DND-41 (cell line): ENCODE measurements around the gene CTNNBL1.

ENCODE experiments used
- ATAC-seq: fragments of 200-7000 bp; cut with Tn5 transposase; 3 replicates; pipeline ENCODE4 v1.9.1; 2021; ENCODE audit warnings: low read depth; ENCODE audit not compliant: insufficient read depth
- DNase-seq: peaks from one replicate; pipeline ENCODE4 v3.0.0-alpha.2; 2020
- H2AFZ ChIP-seq: 2 replicates; pipeline ENCODE4 v1.6.0; 2012; ENCODE audit warnings: low read depth, low read length
- H3K27ac ChIP-seq: 2 replicates; pipeline ENCODE4 v1.5.1; 2012; ENCODE audit warnings: low read length, inconsistent platforms
- H3K27me3 ChIP-seq: fragments of 200-600 bp; sonication (generic); 2 replicates; pipeline ENCODE4 v1.6.0; 2012; ENCODE audit warnings: low read length, mild to moderate bottlenecking, inconsistent platforms; ENCODE audit not compliant: insufficient read depth, poor library complexity
- H3K36me3 ChIP-seq: 2 replicates; pipeline ENCODE4 v1.5.1; 2012; ENCODE audit warnings: low read length, inconsistent platforms; ENCODE audit not compliant: insufficient read depth
- H3K4me1 ChIP-seq: 2 replicates; pipeline ENCODE4 v1.5.1; 2012; ENCODE audit warnings: mild to moderate bottlenecking, low read length; ENCODE audit not compliant: insufficient read depth
- H3K4me2 ChIP-seq: 2 replicates; pipeline ENCODE4 v1.6.0; 2012; ENCODE audit warnings: mild to moderate bottlenecking, moderate library complexity, low read length, inconsistent platforms; ENCODE audit not compliant: insufficient read depth
- H3K4me3 ChIP-seq, 2 experiments: fragments of 200-600 bp in 1 of 2; shearing (Covaris generic) in 1 of 2; 2 replicates each; pipeline ENCODE4 v1.5.1; 2012 to 2016; ENCODE audit warnings: inconsistent platforms in 2 of 2, low read length in 2 of 2, mild to moderate bottlenecking in 2 of 2, low read depth in 1 of 2, moderate library complexity in 1 of 2
- H3K79me2 ChIP-seq: 2 replicates; pipeline ENCODE4 v1.6.0; 2012; ENCODE audit warnings: low read length, inconsistent platforms; ENCODE audit not compliant: insufficient read depth
- H3K9ac ChIP-seq: 2 replicates; pipeline ENCODE4 v1.6.0; 2012; ENCODE audit warnings: low read depth, mild to moderate bottlenecking, inconsistent platforms, low read length, moderate library complexity
- H3K9me3 ChIP-seq: 2 replicates; pipeline ENCODE4 v1.5.1; 2012; ENCODE audit warnings: low read length, moderate library complexity, mild to moderate bottlenecking, inconsistent platforms; ENCODE audit not compliant: insufficient read depth, severe bottlenecking
- H4K20me1 ChIP-seq: 2 replicates; pipeline ENCODE4 v1.6.0; 2012; ENCODE audit warnings: low read length; ENCODE audit not compliant: insufficient read depth
- EZH2 ChIP-seq: IDR thresholded peaks from 3 replicates; pipeline ENCODE4 v1.6.1; 2012; ENCODE audit warnings: borderline replicate concordance, low read depth, mild to moderate bottlenecking, moderate library complexity, low read length, inconsistent platforms; ENCODE audit not compliant: severe bottlenecking
- TF ChIP-seq, protein P1 (sequence below): IDR thresholded peaks from 2 replicates; pipeline ENCODE4 v1.5.1; 2012; ENCODE audit warnings: borderline replicate concordance, low read length, moderate library complexity, mild to moderate bottlenecking; ENCODE audit not compliant: poor library complexity, severe bottlenecking; ENCODE audit errors: extremely low read depth

The CTNNBL1 gene

DNA sequence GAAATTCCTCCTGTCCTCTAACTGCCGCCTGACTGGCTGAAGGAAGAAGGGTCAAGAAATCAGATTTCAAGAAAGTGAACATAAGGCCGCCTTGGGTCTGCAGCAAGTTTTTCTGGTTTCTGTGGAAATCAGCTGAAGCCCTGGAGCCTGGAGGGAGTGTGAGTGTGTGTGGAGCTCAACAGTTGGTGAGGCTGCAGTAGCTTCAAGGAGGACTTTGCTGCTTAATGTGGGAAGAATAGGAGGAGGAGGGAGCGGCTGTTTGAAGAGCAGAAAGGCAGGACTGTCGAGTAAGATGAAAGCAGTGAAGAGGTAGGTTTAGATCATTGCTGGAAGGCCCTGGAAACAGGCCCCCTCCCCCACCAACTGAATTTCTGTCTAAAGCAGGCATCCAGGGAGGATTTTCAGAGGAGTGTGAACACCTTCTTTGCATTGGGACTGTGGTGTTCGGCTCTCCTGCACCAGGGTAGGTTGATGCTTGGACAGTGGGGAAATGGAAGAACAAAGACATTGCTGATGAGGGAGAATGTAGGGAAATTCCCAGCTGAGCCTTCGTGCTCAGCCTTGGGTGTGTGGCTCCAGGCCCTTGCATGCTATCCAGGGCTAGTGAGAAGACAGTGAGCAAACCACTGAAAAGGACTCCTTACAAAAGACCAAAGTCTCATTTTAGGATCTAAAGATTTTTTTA is 129.6 kb downstream of the CTNNBL1 start:
- Histone ChIP-seq H3K4me1 (no peaks in the 10 kb centered on the region), H3K27me3 (no peaks in the 10 kb centered on the region), H3K4me2 (no peak overlapping the region), H3K79me2 (no peaks in the 10 kb centered on the region), H3K27ac (no peak overlapping the region), H3K36me3 (no peaks in the 10 kb centered on the region), H3K9ac (no peak overlapping the region), H3K4me3 (no peak overlapping the region), H4K20me1 (peaks cover 6% of the 10 kb centered on the region; the same call in 1 of the 2 replicates), H2AFZ (no peak overlapping the region), H3K9me3 (no peaks in the 10 kb centered on the region)
- no peak for DNase-seq
- ATAC-seq, result no peak
- TF ChIP-seq, protein P1, sequence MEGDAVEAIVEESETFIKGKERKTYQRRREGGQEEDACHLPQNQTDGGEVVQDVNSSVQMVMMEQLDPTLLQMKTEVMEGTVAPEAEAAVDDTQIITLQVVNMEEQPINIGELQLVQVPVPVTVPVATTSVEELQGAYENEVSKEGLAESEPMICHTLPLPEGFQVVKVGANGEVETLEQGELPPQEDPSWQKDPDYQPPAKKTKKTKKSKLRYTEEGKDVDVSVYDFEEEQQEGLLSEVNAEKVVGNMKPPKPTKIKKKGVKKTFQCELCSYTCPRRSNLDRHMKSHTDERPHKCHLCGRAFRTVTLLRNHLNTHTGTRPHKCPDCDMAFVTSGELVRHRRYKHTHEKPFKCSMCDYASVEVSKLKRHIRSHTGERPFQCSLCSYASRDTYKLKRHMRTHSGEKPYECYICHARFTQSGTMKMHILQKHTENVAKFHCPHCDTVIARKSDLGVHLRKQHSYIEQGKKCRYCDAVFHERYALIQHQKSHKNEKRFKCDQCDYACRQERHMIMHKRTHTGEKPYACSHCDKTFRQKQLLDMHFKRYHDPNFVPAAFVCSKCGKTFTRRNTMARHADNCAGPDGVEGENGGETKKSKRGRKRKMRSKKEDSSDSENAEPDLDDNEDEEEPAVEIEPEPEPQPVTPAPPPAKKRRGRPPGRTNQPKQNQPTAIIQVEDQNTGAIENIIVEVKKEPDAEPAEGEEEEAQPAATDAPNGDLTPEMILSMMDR, result no peak
- TF ChIP-seq EZH2, result no peak

- Histone ChIP-seq H3K4me2 (no peak overlapping the region), H3K4me3 (no peak overlapping the region), H3K36me3 (no peaks in the 10 kb centered on the region), H3K9ac (no peak overlapping the region), H3K9me3 (no peaks in the 10 kb centered on the region), H3K4me1 (no peaks in the 10 kb centered on the region), H3K27ac (no peak overlapping the region), H3K79me2 (no peaks in the 10 kb centered on the region), H2AFZ (no peak overlapping the region), H4K20me1 (peaks cover 14% of the 10 kb centered on the region; the same call in 1 of the 2 replicates), H3K27me3 (no peaks in the 10 kb centered on the region)
- TF ChIP-seq EZH2, result no peak
- TF ChIP-seq, protein P1, result no peak
- ATAC-seq (no peak), DNase-seq (no peak)
Measured at GRCh38 chr20:37827605-37828004, 133.8 kb downstream of the CTNNBL1 start.

GRCh38 chr20:37828684-37829083 is 134.9 kb downstream of the CTNNBL1 start:
- H3K4me2 ChIP-seq, result no peak overlapping the region
- no peaks in the 10 kb centered on the region for H3K9me3 ChIP-seq
- no peaks in the 10 kb centered on the region for H3K4me1 ChIP-seq
- peaks cover 12% of the 10 kb centered on the region; the same call in 1 of the 2 replicates for H4K20me1 ChIP-seq
- H3K9ac ChIP-seq, result no peak overlapping the region
- H3K27me3 ChIP-seq, result no peaks in the 10 kb centered on the region
- no peak overlapping the region for H3K27ac ChIP-seq
- TF ChIP-seq, protein P1, result no peak
- TF ChIP-seq EZH2, result no peak
- ATAC-seq (no peak), DNase-seq (no peak)
- H3K79me2 ChIP-seq, result no peaks in the 10 kb centered on the region
- H3K36me3 ChIP-seq, result no peaks in the 10 kb centered on the region
- H3K4me3 ChIP-seq, result no peak overlapping the region
- no peak overlapping the region for H2AFZ ChIP-seq

DNA sequence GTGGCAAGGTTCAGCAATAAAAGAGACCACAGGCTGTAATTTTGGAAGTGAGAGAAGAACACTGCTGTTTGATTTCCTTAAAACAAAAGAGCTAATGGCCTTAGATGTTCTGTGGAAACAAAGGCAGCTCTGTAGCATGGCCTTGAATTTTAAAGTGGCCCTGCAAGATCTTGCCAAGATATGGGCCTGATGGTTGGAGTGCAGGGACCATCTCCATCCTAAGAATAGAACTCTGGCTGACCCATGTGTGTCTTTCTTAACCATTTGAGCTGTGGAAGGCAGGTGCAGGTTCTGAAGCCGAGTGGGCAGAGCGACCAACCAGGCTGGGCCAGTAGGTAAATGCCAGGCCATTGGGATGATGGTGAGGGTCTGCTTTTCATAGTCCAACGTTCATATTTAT is 135.3 kb downstream of the CTNNBL1 start:
- H3K4me2 ChIP-seq, result no peak overlapping the region
- ATAC-seq (no peak), DNase-seq (no peak)
- peaks cover 10% of the 10 kb centered on the region; the same call in 1 of the 2 replicates for H4K20me1 ChIP-seq
- no peak for TF ChIP-seq EZH2
- TF ChIP-seq, protein P1, result no peak
- no peak overlapping the region for H3K27ac ChIP-seq
- H3K79me2 ChIP-seq, result no peaks in the 10 kb centered on the region
- H3K9me3 ChIP-seq, result no peaks in the 10 kb centered on the region
- no peak overlapping the region for H3K9ac ChIP-seq
- no peaks in the 10 kb centered on the region for H3K36me3 ChIP-seq
- H3K4me1 ChIP-seq, result no peaks in the 10 kb centered on the region
- H2AFZ ChIP-seq, result no peak overlapping the region
- H3K27me3 ChIP-seq, result no peaks in the 10 kb centered on the region
- H3K4me3 ChIP-seq, result no peak overlapping the region
